Fibroblast of lung (primary cell): ENCODE results near the gene INAFM1.
"Not testable (repeated sequence)": the region's sequence is repeated elsewhere in the genome, so short reads cannot be mapped to it uniquely, and the experiment has no call there.

ENCODE experiments used
- CTCF ChIP-seq, 2 donors: IDR thresholded peaks in 1 of 2; conservative IDR thresholded peaks in 1 of 2; 1 replicate in 1 of 2; 2 replicates in 1 of 2; pipeline ENCODE4 v1.5.1; 2011 to 2012; ENCODE audit warnings: low read length in 2 of 2, control low read depth in 1 of 2, inconsistent platforms in 1 of 2, low read depth in 1 of 2, mild to moderate bottlenecking in 1 of 2
- EZH2 ChIP-seq: IDR thresholded peaks from 2 replicates; pipeline ENCODE4 v1.5.1; 2012; ENCODE audit warnings: low read length, control low read depth, mild to moderate bottlenecking; ENCODE audit errors: missing control alignments

- not testable (repeated sequence) for TF ChIP-seq CTCF (conservative IDR thresholded peaks at IDR 0.05 in 1 of 2, IDR thresholded peaks at IDR 0.05 in 1 of 2; ENCODE audit: low read depth in 1 of 2, low read length in 2 of 2); EZH2
These were observed 1.8 kb downstream of the INAFM1 start for GRCh38 chr19:47276513-47276912.
